GM19035 (cell line): Measurements from ENCODE around the gene G0S2.
A peak's percentile ranks its signal among the peaks of the same experiment; 100 is the strongest.
"Not testable (repeated sequence)": the region's sequence is repeated elsewhere in the genome, so short reads cannot be mapped to it uniquely, and the experiment has no call there.

ENCODE experiments used
- ATAC-seq: cut with Tn5 transposase; IDR thresholded peaks from one replicate; pipeline ENCODE4 v1.9.1; 2021; ENCODE audit not compliant: unreplicated experiment

Gene G0S2

DNA sequence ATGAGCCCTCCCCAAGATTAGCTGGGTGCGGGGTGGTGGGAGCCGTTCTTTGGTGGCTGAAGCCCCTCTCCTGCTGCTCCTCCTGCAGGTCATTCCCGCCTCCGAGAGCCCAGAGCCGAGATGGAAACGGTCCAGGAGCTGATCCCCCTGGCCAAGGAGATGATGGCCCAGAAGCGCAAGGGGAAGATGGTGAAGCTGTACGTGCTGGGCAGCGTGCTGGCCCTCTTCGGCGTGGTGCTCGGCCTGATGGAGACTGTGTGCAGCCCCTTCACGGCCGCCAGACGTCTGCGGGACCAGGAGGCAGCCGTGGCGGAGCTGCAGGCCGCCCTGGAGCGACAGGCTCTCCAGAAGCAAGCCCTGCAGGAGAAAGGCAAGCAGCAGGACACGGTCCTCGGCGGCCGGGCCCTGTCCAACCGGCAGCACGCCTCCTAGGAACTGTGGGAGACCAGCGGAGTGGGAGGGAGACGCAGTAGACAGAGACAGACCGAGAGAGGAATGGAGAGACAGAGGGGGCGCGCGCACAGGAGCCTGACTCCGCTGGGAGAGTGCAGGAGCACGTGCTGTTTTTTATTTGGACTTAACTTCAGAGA, 448 bp downstream of the G0S2 start:
- ATAC-seq: no peak

DNA sequence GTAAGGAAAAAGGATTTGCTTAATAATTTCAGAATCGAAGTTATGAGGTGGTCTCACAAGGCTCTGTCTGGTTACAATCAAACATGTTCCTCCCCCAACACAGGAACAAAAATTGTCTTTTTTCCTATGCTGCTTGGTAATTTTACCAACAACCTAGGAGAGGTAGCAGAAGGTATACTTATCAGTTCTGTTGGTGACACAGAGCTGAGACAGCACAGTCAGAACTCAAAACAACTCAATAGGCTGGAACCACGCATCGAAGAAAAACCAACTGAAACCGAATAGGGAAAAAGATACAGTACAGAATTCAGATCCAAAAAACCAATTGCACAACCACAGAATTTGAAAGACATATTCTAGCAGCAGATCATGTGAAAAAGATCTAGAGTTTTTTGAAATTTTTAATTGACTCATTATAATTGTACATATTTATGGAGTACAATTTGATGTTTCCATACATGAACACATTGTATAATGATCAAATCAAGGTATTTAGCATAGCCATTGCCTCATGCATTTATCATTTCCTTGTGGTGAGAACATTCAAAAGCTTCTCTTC, 3.8 kb downstream of the G0S2 start:
- ATAC-seq: no peak

DNA sequence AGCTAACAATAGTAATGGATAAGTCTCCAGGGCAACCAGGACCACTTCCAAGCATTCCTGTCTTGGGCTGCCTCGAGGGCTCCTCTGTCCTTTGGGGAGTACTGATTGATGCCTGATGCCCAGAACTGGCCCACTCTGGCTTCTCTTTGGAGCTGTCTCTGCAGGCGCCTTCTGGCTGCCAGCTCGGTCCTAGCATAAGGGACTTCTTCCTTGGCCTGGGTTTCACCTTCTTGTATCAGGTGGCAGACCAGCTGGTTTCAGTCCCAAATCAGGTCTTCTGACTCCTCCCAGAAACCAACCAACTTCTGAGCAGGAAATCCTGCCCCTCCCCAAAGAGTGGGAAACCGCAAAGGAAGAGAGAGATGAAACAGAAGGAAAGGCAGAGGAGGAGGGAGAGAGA, 10.6 kb downstream of the G0S2 start:
- no peak for ATAC-seq

DNA sequence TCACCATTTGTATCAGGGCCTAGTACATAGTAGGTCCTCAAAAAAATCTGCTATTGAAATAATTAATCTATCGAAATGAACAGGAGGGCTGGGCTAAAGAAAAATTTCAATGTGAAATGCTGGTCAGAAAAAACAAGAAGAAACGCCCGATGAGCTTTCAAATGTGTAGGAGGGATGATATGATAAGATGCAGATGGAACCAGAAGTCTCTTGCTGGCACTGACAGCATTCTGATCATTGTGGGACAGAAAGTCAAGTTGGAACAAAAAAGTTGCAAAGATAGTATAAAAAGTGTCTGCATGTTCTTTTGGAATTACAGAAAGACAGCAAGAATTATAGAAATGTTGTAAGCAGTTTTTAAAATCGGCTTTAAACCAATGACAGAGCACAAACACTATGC, 11.1 kb downstream of the G0S2 start:
- ATAC-seq: no peak

DNA sequence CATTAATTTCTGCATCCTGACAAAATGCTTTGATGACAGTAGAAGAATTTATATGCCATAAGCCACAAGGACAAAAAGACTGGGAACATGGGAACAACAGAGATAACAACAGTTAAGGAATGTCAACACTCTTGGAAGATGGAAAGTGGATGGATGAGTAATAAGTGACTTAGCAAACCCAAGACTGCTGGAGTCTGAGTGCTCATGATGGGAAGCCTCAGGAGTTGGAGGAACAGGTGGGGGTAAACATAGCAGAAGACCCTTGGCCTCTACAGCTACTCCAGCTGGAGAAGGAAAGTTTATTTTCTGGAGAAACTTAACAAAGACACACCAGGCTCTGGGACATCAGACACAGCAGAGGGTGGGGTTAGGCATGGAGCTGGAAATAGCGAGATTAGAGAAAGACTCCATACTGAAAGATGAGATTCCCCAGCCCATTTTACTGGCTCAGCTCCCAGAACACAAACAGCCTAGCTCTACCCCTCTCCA, 13.6 kb downstream of the G0S2 start:
- no peak for ATAC-seq

DNA sequence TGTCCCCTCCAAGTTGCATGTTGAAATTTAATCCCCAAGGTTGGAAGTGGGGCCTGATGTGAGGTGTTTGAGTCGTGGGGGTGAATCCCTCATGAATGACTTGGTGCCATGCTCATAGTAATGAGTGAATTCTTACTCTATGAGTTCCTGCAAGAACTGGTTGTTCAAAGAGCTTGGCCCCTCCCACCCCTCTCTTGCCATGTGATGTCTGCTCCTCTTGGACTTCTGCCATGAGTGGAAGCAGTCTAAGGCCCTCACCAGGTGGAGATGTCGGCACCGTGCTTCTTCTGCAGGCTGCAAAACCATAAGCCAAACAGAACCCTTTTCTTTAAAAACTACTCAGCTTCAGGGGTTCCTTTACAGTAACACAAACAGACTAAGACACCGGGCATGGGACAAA, 14.3 kb downstream of the G0S2 start:
- ATAC-seq: no peak

DNA sequence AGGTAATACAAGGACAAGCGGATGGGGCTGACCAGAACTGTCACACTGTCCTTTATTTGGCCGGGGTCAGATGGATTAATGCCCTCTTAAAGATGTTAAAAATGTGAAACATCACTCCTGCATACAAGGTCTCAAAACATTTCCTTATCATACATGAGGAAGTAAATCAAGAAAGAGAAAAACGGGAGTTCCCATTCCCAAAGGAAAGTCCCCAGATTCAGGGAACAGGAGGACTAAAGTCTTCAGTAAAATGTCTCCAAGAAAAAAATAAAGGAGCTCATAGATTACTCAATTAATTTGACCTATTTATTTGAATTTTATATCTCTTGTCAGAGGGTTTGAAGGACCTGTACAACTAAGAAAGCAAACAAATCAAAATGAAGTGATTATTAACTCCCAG, 16.0 kb downstream of the G0S2 start:
- no peak for ATAC-seq

DNA sequence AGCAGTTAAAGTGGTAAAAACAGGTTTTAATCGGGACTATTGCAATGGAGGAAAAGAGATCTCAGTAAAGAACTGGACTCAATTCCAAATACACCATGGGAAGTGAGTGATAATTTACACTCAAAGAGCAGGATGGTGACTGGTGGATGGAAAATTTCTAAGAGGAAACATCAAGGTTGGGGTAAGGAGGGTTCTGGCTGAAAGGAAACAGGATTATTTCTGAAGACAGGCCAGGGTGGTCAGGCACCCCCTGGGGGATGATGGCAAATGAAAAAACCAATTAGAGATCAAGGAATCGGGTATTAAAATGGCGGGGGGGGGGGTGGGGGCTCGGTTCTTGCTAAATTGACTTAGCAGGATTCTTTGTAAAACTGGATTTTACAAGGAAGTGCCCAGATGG, 17.1 kb downstream of the G0S2 start:
- ATAC-seq: no peak

DNA sequence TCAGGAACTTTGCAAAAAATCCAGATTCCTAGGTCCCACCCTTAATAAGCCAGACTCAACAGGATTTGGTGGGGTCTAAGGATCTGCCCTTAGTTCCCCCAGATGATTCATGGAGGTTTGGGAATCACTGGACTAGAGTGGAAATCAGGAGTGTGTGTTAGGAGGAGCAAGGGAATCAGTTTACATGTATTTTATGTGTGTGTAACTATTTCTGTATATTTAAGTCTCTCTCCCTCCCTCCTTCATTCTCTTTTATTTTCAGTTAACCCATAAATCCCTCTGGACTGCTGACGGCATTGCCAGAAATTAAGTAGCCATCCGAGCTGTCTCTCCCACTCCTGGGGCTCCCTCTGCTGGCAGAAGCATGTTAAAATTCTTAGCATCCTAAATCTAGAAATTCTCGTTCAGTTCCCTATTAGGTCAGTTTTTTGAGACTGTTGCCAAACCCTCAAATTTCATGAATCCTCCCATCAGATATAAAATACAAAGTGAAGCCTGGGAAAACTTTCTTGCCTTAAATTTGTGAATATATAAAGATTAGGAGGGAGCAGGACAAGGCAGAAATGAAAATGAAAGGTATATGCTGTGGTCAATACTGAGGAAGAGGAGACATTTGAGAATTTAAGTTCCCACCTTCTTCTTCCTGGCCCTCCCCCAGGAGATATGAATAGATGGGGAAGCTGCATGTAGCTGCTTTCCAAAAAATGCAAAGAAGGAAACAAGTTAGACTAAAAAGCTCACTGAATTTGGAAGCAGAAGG, 17.7 kb downstream of the G0S2 start:
- ATAC-seq: peak; percentile 75

DNA sequence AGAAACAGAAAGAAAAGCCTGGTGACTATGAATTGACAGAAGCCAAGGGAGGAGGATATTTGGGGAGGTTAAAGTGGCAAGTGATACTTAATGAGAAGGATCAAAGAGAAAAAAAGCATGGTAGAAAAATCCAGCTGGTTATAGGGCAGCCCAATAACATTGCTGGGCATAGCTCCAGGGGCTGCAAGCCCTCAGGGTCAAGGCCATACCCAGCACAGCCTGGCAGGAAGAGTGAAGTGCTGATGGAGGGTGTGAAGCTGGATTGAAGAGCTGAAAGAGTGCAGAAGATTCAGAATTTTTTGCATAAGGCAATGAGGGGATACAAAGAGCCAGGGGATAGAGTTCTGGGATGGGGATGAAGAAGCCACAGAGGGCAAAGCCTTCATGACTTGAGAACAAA, 21.5 kb downstream of the G0S2 start:
- no peak for ATAC-seq

DNA sequence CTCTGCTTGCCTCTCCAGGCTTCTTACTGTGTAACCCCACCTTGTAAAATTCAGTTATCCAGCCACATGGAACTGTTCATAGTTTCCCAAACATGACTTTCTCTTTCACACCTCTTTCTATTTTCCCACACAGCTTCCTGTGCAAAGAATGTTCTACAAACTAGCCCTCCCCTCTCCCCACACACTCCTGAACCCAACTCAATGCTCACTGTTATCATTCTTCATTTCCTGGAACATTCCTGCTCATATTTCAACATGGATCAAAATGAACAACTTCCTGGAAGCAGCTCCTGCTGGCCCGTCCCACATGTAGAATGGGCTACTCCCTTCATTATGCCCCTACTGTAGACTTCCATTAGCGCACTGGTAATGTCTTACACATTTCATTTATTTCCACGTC, 21.9 kb downstream of the G0S2 start:
- no peak for ATAC-seq

DNA sequence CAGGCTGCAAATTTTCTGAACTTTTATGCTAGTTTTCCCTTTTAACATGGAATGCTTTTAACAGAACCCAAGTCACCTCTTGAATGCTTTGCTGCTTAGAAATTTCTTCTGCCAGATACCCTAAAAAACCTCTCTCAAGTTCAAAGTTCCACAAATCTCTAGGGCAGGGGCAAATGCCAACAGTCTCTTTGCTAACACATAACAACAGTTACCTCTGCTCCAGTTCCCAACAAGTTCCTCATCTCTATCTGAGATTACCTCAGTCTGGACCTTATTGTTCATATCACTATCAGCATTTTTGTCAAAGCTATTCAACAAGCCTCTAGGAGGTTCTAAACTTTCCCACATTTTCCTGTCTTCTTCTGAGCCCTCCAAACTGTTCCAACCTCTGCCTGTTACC, 25.5 kb downstream of the G0S2 start:
- not testable (repeated sequence) for ATAC-seq

DNA sequence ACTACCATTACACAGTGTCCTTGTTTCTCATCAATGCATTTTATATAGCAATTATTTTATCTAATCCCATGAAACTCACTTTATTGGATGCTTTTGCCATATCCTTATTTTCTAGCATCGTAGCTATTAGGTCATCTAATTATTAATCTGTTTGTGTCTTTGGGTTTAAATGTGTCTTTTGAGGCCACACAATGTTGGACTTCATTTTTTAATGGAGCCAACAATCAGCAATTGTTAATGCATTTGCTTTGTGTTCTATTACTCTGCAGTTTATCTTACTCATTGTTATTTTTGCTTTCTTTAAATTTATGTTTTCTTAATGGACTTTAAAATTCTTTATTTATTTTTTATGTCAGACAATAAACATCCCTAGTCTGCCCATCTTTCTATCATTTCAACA, 27.6 kb downstream of the G0S2 start:
- no peak for ATAC-seq

DNA sequence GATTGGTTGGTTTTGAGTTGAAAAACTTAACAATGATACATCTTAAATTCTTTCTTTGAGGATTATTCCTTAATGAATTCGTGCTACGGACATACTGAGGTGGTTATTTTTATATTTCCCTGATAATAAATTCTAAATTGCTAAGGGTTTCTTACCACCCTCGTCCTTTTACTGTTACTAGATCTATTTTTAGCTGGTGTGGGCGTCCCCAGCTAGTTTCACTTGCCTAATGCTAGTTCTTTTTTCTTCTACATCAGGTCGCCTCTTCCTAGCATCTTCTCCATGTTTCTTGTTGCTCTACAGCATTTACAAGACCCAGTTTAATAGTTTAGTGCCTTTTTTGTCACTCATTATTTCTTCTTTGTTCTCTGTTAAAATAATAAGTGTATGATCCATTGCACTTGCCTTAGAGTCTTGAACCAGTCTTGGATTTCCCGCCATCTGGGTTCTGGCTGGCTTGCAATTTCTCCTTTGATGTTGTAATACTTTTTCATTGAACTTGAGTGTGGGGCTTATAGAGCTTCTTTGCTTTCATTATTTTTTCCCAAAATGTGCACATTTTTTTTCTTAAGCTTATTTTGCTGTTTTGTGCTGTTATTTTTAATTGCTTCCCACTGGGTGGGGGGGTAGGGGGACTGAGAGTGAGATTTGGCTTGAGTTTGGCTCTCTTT, 28.8 kb downstream of the G0S2 start:
- no peak for ATAC-seq

DNA sequence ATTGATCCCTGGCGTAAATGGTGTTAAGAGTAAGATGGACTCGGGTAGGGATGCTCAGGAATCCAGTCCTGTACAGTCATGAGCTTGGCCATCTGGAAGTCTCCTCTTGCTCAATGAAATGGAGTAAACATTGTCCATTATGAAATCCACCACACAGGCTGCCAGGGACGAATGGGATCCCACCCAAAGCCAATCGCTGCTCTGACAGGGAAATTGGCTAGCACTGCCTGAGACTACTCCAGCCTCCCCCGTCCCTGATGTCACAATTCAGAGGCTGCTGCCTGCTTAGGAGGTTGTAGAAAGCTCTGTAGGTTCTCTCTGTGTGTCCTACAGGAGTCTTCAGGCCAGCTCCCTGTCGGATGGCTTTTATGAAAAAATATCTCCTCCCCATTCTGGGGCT, 29.4 kb downstream of the G0S2 start, which contains the start of gene HSD11B1:
HSD11B1 (plus strand) TSS at position 263 of the 400 bp plus-strand sequence; CDS start at position 360, 97 bp downstream.
- no peak for ATAC-seq

DNA sequence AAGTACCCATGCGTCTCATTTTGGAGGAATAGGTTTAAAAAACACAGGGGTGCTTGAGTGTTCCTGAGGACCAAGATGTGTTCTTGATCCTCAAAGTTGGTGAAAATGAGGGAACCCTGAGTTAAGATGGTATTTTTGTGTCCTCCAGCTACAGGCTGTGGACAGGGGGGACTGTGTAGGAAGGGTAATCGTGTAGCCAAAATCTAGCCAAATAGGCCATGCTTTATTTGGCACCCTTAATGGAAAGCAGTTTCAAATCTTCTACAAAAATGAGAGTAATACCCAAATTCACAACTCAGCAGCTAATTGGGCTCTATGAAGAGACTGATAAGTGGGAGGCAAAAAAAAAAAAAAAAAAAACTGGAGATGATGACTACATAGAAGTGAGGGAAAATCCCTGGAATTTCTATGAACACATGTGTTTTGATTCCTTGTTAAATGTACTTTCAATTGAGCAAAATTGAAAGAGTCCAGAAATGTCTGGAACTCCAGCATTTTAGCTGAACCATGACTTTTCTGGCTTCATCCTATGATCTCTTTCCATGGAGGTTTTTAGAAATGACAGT, 29.9 kb downstream of the G0S2 start:
- no peak for ATAC-seq

DNA sequence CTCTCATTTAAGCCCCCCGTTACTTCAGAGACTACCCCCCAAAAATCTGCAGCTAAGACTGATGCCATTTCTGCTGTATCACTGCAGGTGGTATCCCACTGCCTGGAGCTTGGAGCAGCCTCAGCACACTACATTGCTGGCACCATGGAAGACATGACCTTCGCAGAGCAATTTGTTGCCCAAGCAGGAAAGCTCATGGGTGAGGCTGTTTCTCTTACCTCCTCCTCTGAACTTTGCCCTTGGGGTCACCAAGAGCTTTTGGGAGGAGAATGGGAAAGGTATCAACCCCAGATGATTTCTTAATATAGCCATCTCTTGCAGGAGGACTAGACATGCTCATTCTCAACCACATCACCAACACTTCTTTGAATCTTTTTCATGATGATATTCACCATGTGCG, 31.4 kb downstream of the G0S2 start:
- no peak for ATAC-seq

DNA sequence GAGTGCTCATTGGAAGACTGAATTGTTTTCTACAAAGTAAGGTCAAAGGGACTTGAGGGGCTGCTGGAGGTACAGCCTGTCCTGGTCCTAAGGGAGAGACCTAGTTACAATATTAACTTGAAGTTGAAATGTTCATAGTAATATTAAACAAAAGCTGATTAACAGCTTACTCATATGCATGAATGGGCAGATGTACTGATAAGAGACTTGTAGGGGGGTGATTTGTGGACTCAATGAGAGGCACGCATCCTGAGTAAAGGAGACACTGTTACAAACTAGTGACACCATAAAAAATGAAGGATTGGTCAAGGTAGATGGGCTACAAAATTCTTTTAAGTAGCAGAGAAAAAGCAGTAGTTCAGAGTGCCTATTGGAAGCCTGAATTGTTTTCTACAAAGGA, 32.1 kb downstream of the G0S2 start:
- no peak for ATAC-seq

DNA sequence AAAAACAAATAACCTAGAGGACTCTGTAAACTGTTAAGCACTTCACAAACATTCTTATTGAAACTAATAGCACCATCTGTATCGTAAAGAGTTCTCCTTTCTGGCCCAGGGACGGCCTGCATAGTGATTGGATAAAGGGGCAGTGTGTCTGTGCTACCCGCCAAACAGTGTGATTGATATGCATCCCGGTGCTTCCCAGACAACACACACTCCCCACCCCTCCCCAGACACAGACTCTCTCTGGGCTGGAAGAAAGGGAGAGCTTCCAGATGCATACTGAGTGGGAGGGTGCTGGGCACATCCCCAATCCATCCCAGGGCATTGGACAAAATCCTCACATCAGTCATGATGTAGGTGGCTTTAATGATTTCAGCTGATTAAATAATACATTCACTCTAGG, 33.1 kb downstream of the G0S2 start:
- no peak for ATAC-seq

DNA sequence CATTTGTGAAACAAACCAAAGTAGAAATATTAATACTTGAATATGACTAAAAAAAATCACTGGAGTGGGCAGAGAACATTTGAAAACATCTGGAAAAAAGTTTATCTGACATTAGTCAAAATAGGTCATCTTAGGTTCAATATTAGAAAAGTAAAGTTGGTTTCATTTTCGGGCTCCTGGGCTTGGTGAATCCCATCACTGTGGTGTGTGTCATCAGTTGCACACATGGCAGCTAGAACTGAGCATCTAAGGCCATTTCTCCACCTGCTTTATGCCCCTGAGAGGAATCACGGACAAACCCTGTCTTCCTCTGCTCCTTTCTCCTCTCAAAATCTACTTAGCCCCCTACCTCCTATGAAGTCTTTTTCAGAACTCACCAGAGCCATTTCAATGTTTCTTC, 34.9 kb downstream of the G0S2 start:
- no peak for ATAC-seq

DNA sequence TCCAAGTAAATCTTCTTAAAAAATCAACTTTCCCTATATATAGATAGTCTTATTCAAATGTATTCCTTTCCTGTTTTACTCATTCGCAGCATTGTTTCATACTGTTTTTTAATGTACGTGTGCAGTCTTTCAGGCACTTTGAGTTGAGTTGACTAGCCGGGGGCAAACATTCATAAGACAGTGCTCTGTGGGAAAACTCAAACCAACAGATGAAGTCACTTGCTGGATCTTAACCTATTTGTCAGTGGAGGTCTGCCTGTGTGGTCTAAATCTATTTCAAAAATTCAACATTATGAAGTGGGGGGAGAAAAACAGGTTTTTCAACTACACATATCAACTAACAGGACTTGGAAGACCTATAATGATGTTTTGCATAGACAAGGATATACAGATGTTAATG, 35.6 kb downstream of the G0S2 start:
- ATAC-seq: no peak

DNA sequence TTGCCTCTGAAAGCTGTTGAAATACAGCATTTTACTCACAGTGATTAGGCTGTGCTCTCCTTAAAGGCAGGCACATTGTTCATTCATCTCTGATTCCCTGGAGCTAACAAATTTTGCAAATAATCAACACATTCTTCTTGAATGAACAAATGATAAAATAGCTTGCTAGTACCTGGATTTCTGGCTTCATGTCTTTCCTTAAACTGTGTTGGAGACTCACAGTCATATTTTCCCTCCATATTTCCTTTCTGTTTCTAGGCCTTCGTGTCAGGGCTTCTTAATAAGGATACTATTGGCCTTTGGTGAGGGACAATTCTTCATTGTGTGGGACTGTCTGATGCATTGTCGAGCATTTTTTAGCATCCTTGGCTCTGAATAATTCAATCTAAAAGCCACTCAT, 39.1 kb downstream of the G0S2 start:
- no peak for ATAC-seq
